Measurements from ENCODE around the gene ABI3BP.

Gene ABI3BP

DNA sequence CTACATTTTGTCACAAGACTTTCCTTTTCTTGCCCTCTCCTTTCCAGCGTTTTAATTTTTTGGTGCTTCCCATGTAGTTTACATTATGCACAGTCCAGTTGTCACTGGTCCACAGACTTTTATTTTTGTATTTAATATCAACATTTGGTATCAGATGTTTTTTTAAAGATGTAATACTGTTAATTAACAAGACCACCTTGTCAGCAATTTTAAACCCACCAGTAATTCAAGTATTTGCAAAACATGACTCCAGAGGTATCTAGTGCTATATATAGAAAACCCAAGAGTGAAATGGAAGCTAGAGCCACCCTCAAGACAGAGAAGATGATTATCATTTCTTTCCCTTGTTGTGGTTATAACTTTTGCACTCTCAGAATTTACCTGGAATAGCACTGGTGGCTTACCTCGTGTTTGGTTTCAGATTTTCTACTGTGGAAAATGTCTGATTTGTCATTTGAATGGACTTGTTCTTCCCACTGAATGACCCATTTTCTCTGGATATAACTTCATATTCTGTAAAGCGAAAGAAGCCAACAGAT, 227.7 kb downstream of the ABI3BP start:
- no peak for DNase-seq (ENCODE audit: low read depth)
- peaks cover 1% of the 10 kb centered on the region for H3K4me1 ChIP-seq (ENCODE audit: control insufficient read depth, insufficient read depth, low read length)
- H3K4me3 ChIP-seq (ENCODE audit: low read length) = no peak overlapping the region
- peaks cover 33% of the 10 kb centered on the region for H3K36me3 ChIP-seq (ENCODE audit: control insufficient read depth, insufficient read depth, low read length, severe bottlenecking)
- H3K9me3 ChIP-seq (ENCODE audit: control insufficient read depth, low read length) = no peaks in the 10 kb centered on the region
- H3K27me3 ChIP-seq (replicated peaks; ENCODE audit: control insufficient read depth, insufficient read depth, low read length) = no peaks in the 10 kb centered on the region
- H3K9ac ChIP-seq (ENCODE audit: low read length) = no peak overlapping the region

DNA sequence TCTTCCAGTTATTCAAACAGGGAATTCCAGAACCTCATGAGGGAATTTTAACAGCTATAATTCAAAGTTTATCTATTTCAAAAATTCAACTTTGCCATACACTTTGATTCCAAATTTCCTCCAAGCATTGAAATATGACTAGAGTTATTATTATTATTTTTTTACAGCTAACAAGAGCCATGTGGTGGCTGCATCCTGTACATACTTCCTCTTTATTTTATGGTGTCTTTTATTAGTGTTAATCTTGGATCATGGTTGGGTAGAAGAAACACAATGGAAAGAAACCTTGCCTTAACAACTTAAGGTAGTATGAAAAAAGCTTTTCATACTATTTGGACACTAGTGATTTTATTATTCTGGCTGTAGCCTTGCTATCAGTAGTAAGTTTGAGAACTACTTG, 231.3 kb downstream of the ABI3BP start:
- Histone ChIP-seq H3K4me1 (ENCODE audit: control insufficient read depth, insufficient read depth, low read length) (peaks cover 12% of the 10 kb centered on the region), H3K27me3 (replicated peaks; ENCODE audit: control insufficient read depth, insufficient read depth, low read length) (no peaks in the 10 kb centered on the region), H3K4me3 (ENCODE audit: low read length) (no peak overlapping the region), H3K36me3 (ENCODE audit: control insufficient read depth, insufficient read depth, low read length, severe bottlenecking) (peaks cover 21% of the 10 kb centered on the region), H3K9me3 (ENCODE audit: control insufficient read depth, low read length) (no peaks in the 10 kb centered on the region), H3K9ac (ENCODE audit: low read length) (no peak overlapping the region)
- DNase-seq (ENCODE audit: low read depth) = no peak

DNA sequence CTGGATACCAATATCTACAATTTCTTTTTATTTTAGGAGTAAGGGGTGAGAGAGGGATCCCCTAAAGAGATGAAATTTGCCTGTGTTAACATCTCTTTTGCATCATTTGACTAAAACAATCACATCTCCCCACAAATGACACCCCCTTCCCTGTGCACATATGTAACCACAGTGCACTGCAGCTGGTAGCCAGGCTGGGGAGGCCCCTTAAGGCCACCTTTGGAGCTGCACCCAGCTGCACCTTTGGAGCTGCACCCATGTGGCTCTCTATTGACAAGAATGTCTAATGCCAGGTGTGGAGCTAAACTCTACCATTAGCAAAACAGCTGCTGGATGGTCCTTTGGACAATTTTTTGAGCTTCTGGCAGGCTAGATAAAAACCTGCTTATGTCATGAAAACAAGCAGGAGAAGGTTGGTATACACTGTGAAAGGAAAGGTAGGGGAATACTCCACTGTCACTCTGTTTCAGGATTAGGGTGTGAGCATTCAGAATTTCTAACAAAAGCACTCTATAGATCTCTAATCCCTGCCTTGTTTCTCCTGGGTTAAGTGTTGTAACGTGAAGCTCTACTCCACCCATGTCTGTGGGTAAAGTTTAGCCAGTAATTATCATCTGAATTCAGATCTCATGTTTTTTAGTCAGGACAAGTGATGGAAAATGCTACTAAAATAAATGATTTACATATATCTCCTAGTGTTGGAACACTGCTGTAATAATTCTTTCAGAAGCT, 231.8 kb downstream of the ABI3BP start:
- H3K9ac ChIP-seq (ENCODE audit: low read length) = no peak overlapping the region
- no peaks in the 10 kb centered on the region for H3K27me3 ChIP-seq (replicated peaks; ENCODE audit: control insufficient read depth, insufficient read depth, low read length)
- peaks cover 18% of the 10 kb centered on the region for H3K4me1 ChIP-seq (ENCODE audit: control insufficient read depth, insufficient read depth, low read length)
- no peak overlapping the region for H3K4me3 ChIP-seq (ENCODE audit: low read length)
- no peak for DNase-seq (ENCODE audit: low read depth)
- no peaks in the 10 kb centered on the region for H3K9me3 ChIP-seq (ENCODE audit: control insufficient read depth, low read length)
- H3K36me3 ChIP-seq (ENCODE audit: control insufficient read depth, insufficient read depth, low read length, severe bottlenecking) = peaks cover 21% of the 10 kb centered on the region

DNA sequence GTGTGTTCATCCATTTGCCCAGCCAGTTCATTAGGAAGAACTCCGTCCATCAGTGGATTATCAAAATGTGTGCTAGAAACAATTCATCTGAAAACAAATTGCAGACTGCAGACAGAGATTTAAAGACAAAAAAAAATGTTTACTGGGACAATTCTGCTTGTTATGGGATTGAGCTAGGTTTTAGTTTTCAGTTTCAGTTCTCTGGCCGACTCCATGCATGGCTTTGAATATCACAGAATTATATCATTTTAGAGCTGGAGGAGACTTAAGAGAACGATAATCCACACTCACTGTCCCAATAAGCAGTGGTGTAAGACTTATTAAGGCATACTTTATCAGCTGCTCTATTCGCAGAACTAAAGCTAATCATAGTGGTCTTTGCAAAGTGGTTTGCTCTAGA, 232.8 kb downstream of the ABI3BP start:
- Histone ChIP-seq H3K9me3 (ENCODE audit: control insufficient read depth, low read length) (no peaks in the 10 kb centered on the region), H3K4me1 (ENCODE audit: control insufficient read depth, insufficient read depth, low read length) (peaks cover 26% of the 10 kb centered on the region), H3K36me3 (ENCODE audit: control insufficient read depth, insufficient read depth, low read length, severe bottlenecking) (peaks cover 12% of the 10 kb centered on the region), H3K27me3 (replicated peaks; ENCODE audit: control insufficient read depth, insufficient read depth, low read length) (no peaks in the 10 kb centered on the region), H3K9ac (ENCODE audit: low read length) (peak overlapping the region; percentile 5), H3K4me3 (ENCODE audit: low read length) (peak overlapping the region; percentile 46)
- DNase-seq (ENCODE audit: low read depth) = no peak

DNA sequence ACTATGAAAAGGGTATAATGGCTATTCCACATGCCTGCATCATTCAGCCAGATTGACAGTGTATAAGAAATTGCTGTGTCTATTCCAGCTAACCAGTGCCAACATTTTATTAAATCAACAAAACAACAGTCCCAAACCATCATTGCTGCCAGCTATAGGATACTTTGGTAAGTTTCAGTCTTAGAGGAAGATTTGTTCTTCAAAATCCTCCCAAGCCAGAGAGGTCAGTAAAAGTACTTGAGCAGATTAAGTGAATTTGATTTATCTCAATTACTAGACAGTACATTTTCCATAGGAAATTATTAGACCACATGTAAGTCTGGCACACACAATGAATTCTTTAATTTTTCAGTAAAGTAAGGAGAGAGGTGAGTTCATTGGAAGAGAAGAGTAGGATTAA, 233.3 kb downstream of the ABI3BP start:
- no peak for DNase-seq (ENCODE audit: low read depth)

DNA sequence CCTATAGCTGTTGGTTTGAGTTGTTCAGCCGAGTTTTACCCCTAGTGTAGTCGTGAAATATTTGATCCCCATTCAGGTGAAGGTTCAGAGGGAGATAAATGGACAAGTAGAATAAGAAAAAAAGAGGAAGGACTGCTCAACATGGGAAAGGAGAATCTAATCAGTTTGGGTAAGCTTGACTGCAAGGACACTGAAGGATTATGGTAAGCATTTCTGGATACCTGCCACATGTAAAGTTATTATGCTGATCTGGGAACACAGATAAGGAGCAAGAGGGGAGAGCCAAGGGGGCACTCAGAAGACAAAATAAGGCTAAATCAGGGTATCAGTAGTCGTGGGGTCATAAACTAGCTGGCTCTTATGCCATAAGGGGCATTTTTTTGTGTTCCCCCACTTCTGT, 234.1 kb downstream of the ABI3BP start:
- no peak overlapping the region for H3K9ac ChIP-seq (ENCODE audit: low read length)
- no peak for DNase-seq (ENCODE audit: low read depth)

More for the DNA sequence above, 233.3 kb downstream of the ABI3BP start:
- peaks cover 30% of the 10 kb centered on the region for H3K4me1 ChIP-seq (ENCODE audit: control insufficient read depth, insufficient read depth, low read length)
- peaks cover 8% of the 10 kb centered on the region for H3K36me3 ChIP-seq (ENCODE audit: control insufficient read depth, insufficient read depth, low read length, severe bottlenecking)
- H3K27me3 ChIP-seq (replicated peaks; ENCODE audit: control insufficient read depth, insufficient read depth, low read length) = no peaks in the 10 kb centered on the region
- H3K9me3 ChIP-seq (ENCODE audit: control insufficient read depth, low read length) = no peaks in the 10 kb centered on the region
- peak overlapping the region; percentile 5 for H3K9ac ChIP-seq (ENCODE audit: low read length)
- peak overlapping the region; percentile 46 for H3K4me3 ChIP-seq (ENCODE audit: low read length)

DNA sequence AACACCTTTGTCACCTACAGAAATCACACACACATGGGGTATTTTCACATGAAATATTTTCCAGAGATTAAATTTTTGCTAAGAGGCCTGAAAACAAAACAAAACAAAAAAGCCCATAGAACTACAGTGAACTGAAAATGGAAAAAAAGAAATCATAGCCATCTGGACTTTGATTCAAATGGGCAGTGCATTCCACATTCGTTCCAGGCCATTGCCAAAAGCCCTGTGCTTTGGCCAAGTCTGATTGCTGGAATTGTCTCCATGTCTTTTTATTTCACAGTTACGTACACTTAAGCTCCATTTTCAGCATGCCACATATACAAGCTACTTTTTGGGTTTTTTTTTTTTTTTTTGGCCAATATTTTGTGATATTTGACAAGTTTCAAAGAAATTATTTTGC, 236.8 kb downstream of the ABI3BP start:
- Histone ChIP-seq H3K9ac (ENCODE audit: low read length) (no peak overlapping the region), H3K4me3 (ENCODE audit: low read length) (no peak overlapping the region), H3K9me3 (ENCODE audit: control insufficient read depth, low read length) (no peaks in the 10 kb centered on the region), H3K27me3 (replicated peaks; ENCODE audit: control insufficient read depth, insufficient read depth, low read length) (no peaks in the 10 kb centered on the region), H3K36me3 (ENCODE audit: control insufficient read depth, insufficient read depth, low read length, severe bottlenecking) (peaks cover 39% of the 10 kb centered on the region), H3K4me1 (ENCODE audit: control insufficient read depth, insufficient read depth, low read length) (peaks cover 44% of the 10 kb centered on the region)
- DNase-seq (ENCODE audit: low read depth) = peak; percentile 92

More for the DNA sequence above, 234.1 kb downstream of the ABI3BP start:
- peaks cover 12% of the 10 kb centered on the region for H3K36me3 ChIP-seq (ENCODE audit: control insufficient read depth, insufficient read depth, low read length, severe bottlenecking)
- no peak overlapping the region for H3K4me3 ChIP-seq (ENCODE audit: low read length)
- no peaks in the 10 kb centered on the region for H3K27me3 ChIP-seq (replicated peaks; ENCODE audit: control insufficient read depth, insufficient read depth, low read length)
- peaks cover 37% of the 10 kb centered on the region for H3K4me1 ChIP-seq (ENCODE audit: control insufficient read depth, insufficient read depth, low read length)
- H3K9me3 ChIP-seq (ENCODE audit: control insufficient read depth, low read length) = no peaks in the 10 kb centered on the region

DNA sequence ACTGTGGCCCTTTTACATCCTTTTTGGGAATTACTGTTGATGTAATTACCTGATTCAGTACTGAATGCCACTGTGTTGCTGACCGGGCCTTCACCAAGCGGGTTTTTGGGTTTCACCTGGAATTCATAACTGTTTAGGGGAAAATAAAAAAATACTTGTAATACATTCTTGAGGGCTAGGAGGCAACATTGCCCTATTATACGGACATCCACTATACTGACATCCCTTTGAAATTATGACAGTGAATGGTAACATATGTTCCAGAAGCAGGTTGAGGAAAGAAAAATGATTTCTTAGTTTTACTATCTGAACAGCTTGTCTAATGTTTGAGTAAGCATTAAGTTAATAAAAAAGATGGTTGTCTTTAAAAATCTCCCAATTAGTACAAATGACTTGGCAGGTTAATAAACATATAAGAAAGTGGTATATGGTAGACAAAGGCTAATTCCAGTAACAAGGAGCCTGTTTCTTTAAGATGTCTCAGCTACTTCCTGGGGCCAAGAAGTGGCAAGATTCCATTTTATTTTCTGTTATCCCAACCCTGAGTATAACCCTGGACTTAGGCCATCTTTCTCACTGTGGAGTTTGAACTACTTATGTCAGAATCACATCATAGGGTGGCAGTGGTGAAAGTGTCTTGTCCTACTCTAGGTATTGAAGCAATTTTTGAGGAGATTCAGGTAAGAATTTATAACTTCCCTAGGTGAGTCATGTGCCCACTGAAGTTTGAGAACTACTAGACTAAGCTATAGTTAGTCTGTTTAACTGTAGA, 238.5 kb downstream of the ABI3BP start:
- H3K4me1 ChIP-seq (ENCODE audit: control insufficient read depth, insufficient read depth, low read length) = peaks cover 35% of the 10 kb centered on the region
- H3K27me3 ChIP-seq (replicated peaks; ENCODE audit: control insufficient read depth, insufficient read depth, low read length) = no peaks in the 10 kb centered on the region
- H3K36me3 ChIP-seq (ENCODE audit: control insufficient read depth, insufficient read depth, low read length, severe bottlenecking) = peaks cover 56% of the 10 kb centered on the region
- no peak overlapping the region for H3K4me3 ChIP-seq (ENCODE audit: low read length)
- no peaks in the 10 kb centered on the region for H3K9me3 ChIP-seq (ENCODE audit: control insufficient read depth, low read length)
- DNase-seq (ENCODE audit: low read depth) = peak; percentile 38
- no peak overlapping the region for H3K9ac ChIP-seq (ENCODE audit: low read length)

DNA sequence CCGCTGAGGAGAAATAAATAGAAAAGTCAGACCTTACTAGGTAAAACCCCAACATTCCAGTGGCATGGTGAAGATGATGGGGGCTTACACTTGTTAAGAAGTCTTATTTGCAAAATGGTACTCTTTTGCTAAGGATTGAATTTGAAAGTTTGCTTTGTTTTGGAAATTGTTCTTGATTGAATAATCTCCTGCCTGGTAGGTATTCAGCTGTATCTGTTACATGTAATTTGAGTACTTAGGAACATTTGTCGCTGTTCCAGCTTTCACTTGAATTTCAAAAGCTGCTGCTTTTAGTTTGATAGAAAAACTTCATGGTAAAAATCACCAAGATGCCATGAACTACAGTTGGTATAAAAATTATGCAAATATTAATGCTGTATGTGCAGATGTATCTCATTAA, 239.4 kb downstream of the ABI3BP start:
- Histone ChIP-seq H3K36me3 (ENCODE audit: control insufficient read depth, insufficient read depth, low read length, severe bottlenecking) (peaks cover 65% of the 10 kb centered on the region), H3K9ac (ENCODE audit: low read length) (no peak overlapping the region), H3K9me3 (ENCODE audit: control insufficient read depth, low read length) (no peaks in the 10 kb centered on the region), H3K4me3 (ENCODE audit: low read length) (no peak overlapping the region), H3K4me1 (ENCODE audit: control insufficient read depth, insufficient read depth, low read length) (peaks cover 32% of the 10 kb centered on the region), H3K27me3 (replicated peaks; ENCODE audit: control insufficient read depth, insufficient read depth, low read length) (no peaks in the 10 kb centered on the region)
- DNase-seq (ENCODE audit: low read depth) = peak; percentile 77

DNA sequence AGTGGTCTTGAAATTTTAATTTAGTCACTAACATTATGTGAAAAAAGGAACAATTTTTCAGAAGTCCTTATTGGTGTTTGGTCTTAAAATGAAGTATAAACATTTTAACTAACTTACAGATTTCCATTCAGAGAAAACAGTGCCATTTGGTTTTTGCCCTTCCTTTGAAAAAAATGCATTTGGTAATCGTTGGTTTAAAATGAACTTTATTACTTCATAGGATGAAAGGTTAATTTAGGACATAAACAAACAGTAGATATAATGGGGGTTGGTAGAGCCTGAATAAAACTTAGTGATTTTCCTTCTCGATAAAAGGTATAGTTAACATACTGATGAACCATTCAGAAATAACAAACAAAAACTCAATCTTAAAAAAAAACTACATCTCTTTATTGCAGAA, 244.3 kb downstream of the ABI3BP start:
- peaks cover 10% of the 10 kb centered on the region for H3K4me1 ChIP-seq (ENCODE audit: control insufficient read depth, insufficient read depth, low read length)
- DNase-seq (ENCODE audit: low read depth) = no peak
- H3K36me3 ChIP-seq (ENCODE audit: control insufficient read depth, insufficient read depth, low read length, severe bottlenecking) = peaks cover 100% of the 10 kb centered on the region
- H3K9me3 ChIP-seq (ENCODE audit: control insufficient read depth, low read length) = no peaks in the 10 kb centered on the region
- no peaks in the 10 kb centered on the region for H3K27me3 ChIP-seq (replicated peaks; ENCODE audit: control insufficient read depth, insufficient read depth, low read length)
- no peak overlapping the region for H3K9ac ChIP-seq (ENCODE audit: low read length)
- no peak overlapping the region for H3K4me3 ChIP-seq (ENCODE audit: low read length)

DNA sequence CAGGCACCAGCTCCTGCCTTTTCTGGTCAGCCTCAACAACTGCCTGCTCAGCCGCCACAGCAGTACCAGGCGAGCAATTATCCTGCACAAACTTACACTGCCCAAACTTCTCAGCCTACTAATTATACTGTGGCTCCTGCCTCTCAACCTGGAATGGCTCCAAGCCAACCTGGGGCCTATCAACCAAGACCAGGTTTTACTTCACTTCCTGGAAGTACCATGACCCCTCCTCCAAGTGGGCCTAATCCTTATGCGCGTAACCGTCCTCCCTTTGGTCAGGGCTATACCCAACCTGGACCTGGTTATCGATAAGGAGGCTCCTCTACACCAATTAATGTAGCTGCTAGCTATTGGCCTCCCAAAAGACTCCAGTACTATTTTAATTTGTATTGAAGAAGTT, 245.0 kb downstream of the ABI3BP start:
- no peak overlapping the region for H3K9ac ChIP-seq (ENCODE audit: low read length)
- DNase-seq (ENCODE audit: low read depth) = no peak
- no peak overlapping the region for H3K4me3 ChIP-seq (ENCODE audit: low read length)
- H3K27me3 ChIP-seq (replicated peaks; ENCODE audit: control insufficient read depth, insufficient read depth, low read length) = no peaks in the 10 kb centered on the region
- peaks cover 99% of the 10 kb centered on the region for H3K36me3 ChIP-seq (ENCODE audit: control insufficient read depth, insufficient read depth, low read length, severe bottlenecking)
- no peaks in the 10 kb centered on the region for H3K9me3 ChIP-seq (ENCODE audit: control insufficient read depth, low read length)
- H3K4me1 ChIP-seq (ENCODE audit: control insufficient read depth, insufficient read depth, low read length) = peaks cover 6% of the 10 kb centered on the region

Measured in adipocyte (in vitro differentiated cells).